GM21447 (cell line): ENCODE results near the gene MTARC2.

Experiments
- ATAC-seq: cut with Tn5 transposase; IDR thresholded peaks from one replicate; pipeline ENCODE4 v1.9.1; 2021; ENCODE audit not compliant: unreplicated experiment

MTARC2 gene

GRCh38 chr1:220824031-220824989 lies 76.2 kb downstream of the MTARC2 start:
- ATAC-seq, result no peak

- ATAC-seq, result no peak
Observed at GRCh38 chr1:220825819-220826551, 77.9 kb downstream of the MTARC2 start.

- no peak for ATAC-seq
Observed at GRCh38 chr1:220826729-220827128, 78.6 kb downstream of the MTARC2 start.

- ATAC-seq, result no peak
Observed at GRCh38 chr1:220827445-220828178, 79.5 kb downstream of the MTARC2 start.

GRCh38 chr1:220828179-220828490 lies 80.0 kb downstream of the MTARC2 start:
- ATAC-seq, result no peak

GRCh38 chr1:220828950-220829586 lies 80.9 kb downstream of the MTARC2 start:
- ATAC-seq, result no peak

- no peak for ATAC-seq
Observed at GRCh38 chr1:220833436-220833835, 85.3 kb downstream of the MTARC2 start.
